Measurements from ENCODE around the gene PWP2.
"Not testable (repeated sequence)": the region's sequence is repeated elsewhere in the genome, so short reads cannot be mapped to it uniquely, and the experiment has no call there.

Gene PWP2

DNA sequence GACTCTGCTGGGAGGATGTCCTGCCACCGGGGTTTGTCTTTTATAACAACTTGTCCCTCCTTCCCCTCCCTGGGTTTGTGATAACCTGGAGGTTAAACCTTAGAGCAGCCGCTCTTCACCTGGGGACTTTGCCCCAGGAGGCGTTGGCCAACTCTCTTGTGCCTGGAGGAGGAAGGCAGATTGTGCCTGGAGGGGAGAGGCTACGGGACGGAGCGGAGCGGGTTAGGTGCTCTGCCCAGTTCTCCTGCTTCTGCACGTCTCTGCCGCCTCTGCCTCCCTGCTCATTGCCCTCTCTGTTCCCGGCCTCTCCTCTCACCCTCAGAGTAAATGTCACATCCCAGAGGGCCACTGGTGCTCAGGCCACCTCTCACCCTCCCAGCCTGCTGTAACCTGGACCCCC is 63.1 kb downstream of the PWP2 start:
- H3K4me3 ChIP-seq (ENCODE audit: low read depth, low read length); in situ Hi-C loops (cut with HindIII; ENCODE audit: low sequenced_read_pairs): not testable (repeated sequence)

DNA sequence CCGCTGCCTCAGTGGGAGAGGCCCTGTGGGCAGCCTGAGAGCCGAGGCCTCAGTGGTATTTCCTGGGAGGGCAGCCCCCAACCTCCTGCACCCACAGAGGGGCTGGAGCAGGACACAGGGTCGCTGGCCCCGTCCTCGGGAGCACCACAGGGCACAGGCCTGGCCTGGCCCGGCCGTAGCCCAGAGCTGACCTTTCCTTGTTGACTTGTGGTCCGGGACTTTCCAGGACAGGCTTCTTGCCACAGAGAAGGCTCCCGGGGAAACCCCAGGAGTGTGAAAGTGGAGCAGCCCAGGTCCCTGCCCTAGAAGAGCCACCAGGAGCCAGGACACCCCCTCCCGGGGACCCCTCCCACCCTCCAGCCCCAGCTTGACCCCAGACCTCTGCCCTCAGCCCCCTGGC is 63.7 kb downstream of the PWP2 start:
- in situ Hi-C loops (cut with HindIII; ENCODE audit: low sequenced_read_pairs); H3K4me3 ChIP-seq (ENCODE audit: low read depth, low read length); DNase-seq (ENCODE audit: low read depth, low spot score): not testable (repeated sequence)

More for the DNA sequence above, 63.1 kb downstream of the PWP2 start:
- not testable (repeated sequence) for DNase-seq (ENCODE audit: low read depth, low spot score)

DNA sequence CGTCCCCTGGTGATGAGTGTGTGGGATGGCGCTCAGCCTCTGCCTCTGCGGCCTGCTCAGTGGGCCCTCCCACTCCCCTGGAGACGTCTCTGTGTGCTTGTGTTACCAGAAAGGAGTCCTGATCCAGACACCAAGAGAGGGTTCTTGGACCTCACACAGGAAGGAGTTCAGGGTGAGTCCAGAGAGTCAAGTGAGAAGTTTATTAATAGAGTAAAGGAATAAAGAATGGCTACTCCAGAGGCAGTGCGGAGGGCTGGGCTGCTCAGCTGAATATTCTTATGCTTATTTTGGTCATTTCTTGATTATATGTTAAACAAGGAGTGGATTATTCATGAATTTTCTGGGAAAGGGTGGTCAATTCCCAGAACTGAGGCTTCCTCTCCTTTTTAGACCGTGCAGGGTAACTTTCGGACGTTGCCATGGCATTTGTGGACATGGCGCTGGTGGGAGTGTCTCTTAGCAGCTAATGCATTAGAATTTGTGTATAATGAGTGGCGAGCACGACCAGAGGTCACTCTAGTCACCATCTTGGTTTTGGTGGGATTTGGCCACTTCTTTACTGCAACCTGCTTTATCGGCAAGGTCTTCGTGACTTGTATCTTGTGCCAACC is 64.9 kb downstream of the PWP2 start:
- H3K4me3 ChIP-seq (ENCODE audit: low read depth, low read length); DNase-seq (ENCODE audit: low read depth, low spot score); in situ Hi-C loops (cut with HindIII; ENCODE audit: low sequenced_read_pairs): not testable (repeated sequence)

DNA sequence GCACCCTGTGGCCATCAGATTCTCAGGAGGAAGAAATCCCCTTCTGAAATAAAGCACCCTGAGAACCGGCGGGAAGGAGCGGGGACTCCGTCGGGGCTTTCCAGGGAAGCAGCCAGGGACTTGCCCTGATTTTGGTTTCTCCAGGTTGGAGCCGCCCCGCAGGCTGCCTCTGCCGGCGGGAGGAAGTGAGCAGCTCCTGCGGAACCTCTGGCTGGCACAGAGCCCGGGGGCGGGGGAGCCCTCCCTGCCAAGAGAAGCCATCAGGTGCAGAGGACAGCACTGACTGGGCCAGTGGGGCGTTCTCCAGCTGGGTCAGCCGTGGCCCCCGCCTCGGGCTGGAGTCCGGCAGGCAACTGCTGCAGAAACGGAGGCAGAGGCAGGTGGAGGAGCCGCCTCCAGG is 65.5 kb downstream of the PWP2 start:
- DNase-seq (ENCODE audit: low read depth, low spot score); in situ Hi-C loops (cut with HindIII; ENCODE audit: low sequenced_read_pairs); H3K4me3 ChIP-seq (ENCODE audit: low read depth, low read length): not testable (repeated sequence)

DNA sequence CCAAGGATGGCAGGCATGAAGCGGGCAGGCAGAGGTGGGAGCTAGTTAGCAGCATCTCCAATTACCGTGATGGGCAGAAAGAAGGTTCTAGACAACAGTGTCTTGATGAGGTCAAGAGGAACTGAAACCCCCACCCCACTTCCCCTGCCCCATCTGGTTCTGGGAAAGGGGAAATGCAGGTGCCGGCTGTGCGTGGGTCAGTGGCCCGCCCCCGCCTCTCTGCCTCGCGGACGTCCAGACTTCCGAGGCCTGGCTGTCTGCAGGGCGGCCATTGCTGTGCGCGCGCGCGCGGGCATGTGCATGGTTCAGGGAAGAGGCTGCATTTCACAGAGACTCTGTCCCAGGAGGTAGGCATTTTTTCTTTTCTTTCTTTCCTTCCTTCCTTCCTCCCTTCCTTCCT is 68.0 kb downstream of the PWP2 start:
- H3K4me3 ChIP-seq (ENCODE audit: low read depth, low read length); DNase-seq (ENCODE audit: low read depth, low spot score); in situ Hi-C loops (cut with HindIII; ENCODE audit: low sequenced_read_pairs): not testable (repeated sequence)

DNA sequence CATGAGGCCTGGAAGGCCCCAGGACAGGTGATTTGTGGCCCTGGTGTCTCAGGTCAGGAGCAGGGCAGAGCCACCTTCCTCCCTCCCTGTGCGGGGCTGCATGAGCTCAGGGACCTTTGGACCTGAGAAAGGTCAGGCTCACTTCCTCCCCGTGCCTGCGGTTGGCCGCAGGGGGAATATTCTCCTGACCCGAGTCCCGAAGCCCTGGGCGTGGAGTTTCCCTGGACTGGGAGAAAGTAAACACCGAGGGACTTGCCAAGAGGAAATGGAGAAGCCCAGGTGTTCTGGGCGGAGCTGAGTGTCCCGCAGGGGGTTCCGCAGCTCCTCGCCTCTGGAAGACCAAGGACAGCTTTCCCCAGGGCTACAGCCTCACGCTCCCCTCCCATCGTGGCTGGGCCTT is 68.9 kb downstream of the PWP2 start:
- DNase-seq (ENCODE audit: low read depth, low spot score); in situ Hi-C loops (cut with HindIII; ENCODE audit: low sequenced_read_pairs); H3K4me3 ChIP-seq (ENCODE audit: low read depth, low read length): not testable (repeated sequence)

Data from astrocyte of the spinal cord (primary cell).